Fibroblast of lung (primary cell): ENCODE data around the gene LRRIQ1.

Experiments
- EZH2 ChIP-seq: IDR thresholded peaks from 2 replicates; pipeline ENCODE4 v1.5.1; 2012; ENCODE audit warnings: low read length, control low read depth, mild to moderate bottlenecking; ENCODE audit errors: missing control alignments
- TF ChIP-seq, protein P1 (sequence below), 2 donors: IDR thresholded peaks in 1 of 2; conservative IDR thresholded peaks in 1 of 2; 1 replicate in 1 of 2; 2 replicates in 1 of 2; pipeline ENCODE4 v1.5.1; 2011 to 2012; ENCODE audit warnings: low read length in 2 of 2, control low read depth in 1 of 2, inconsistent platforms in 1 of 2, low read depth in 1 of 2, mild to moderate bottlenecking in 1 of 2

DNA sequence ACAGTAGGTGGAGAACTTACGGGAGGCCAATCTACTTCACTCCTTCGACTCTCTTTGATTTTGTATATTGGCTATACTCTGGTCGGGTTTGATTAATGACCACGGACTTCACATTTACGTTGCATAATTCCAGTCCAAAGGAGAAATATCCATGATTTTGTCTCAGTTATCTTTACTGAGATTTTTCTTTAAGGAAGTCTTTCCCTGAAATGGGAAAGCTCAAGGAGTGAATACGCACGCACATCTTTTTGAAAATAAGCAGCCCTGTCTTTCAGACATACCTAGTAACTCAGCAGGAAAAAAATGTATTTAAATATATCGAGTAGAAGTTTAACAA lies 238.1 kb downstream of the LRRIQ1 start:
- TF ChIP-seq, protein P1, sequence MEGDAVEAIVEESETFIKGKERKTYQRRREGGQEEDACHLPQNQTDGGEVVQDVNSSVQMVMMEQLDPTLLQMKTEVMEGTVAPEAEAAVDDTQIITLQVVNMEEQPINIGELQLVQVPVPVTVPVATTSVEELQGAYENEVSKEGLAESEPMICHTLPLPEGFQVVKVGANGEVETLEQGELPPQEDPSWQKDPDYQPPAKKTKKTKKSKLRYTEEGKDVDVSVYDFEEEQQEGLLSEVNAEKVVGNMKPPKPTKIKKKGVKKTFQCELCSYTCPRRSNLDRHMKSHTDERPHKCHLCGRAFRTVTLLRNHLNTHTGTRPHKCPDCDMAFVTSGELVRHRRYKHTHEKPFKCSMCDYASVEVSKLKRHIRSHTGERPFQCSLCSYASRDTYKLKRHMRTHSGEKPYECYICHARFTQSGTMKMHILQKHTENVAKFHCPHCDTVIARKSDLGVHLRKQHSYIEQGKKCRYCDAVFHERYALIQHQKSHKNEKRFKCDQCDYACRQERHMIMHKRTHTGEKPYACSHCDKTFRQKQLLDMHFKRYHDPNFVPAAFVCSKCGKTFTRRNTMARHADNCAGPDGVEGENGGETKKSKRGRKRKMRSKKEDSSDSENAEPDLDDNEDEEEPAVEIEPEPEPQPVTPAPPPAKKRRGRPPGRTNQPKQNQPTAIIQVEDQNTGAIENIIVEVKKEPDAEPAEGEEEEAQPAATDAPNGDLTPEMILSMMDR (conservative IDR thresholded peaks at IDR 0.05 in 1 of 2, IDR thresholded peaks at IDR 0.05 in 1 of 2; ENCODE audit: low read depth in 1 of 2, low read length in 2 of 2): no peak
- TF ChIP-seq EZH2: no peak
